ENCODE data around the gene S100A13.
A peak's percentile ranks its signal among the peaks of the same experiment; 100 is the strongest.

Gene S100A13

GRCh38 chr1:153573351-153573750 lies 54.0 kb downstream of the S100A13 start (continued):
- TF ChIP-seq, protein P1, sequence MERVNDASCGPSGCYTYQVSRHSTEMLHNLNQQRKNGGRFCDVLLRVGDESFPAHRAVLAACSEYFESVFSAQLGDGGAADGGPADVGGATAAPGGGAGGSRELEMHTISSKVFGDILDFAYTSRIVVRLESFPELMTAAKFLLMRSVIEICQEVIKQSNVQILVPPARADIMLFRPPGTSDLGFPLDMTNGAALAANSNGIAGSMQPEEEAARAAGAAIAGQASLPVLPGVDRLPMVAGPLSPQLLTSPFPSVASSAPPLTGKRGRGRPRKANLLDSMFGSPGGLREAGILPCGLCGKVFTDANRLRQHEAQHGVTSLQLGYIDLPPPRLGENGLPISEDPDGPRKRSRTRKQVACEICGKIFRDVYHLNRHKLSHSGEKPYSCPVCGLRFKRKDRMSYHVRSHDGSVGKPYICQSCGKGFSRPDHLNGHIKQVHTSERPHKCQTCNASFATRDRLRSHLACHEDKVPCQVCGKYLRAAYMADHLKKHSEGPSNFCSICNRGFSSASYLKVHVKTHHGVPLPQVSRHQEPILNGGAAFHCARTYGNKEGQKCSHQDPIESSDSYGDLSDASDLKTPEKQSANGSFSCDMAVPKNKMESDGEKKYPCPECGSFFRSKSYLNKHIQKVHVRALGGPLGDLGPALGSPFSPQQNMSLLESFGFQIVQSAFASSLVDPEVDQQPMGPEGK (CRISPR knock-in tag; IDR thresholded peaks at IDR 0.05; ENCODE audit: borderline replicate concordance) = no peak

GRCh38 chr1:153572569-153573015 lies 54.7 kb downstream of the S100A13 start:
- TF ChIP-seq, protein P2, sequence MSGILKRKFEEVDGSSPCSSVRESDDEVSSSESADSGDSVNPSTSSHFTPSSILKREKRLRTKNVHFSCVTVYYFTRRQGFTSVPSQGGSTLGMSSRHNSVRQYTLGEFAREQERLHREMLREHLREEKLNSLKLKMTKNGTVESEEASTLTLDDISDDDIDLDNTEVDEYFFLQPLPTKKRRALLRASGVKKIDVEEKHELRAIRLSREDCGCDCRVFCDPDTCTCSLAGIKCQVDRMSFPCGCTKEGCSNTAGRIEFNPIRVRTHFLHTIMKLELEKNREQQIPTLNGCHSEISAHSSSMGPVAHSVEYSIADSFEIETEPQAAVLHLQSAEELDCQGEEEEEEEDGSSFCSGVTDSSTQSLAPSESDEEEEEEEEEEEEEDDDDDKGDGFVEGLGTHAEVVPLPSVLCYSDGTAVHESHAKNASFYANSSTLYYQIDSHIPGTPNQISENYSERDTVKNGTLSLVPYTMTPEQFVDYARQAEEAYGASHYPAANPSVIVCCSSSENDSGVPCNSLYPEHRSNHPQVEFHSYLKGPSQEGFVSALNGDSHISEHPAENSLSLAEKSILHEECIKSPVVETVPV (CRISPR knock-in tag; IDR thresholded peaks at IDR 0.05) = no peak
- TF ChIP-seq GLIS3 (CRISPR knock-in tag; IDR thresholded peaks at IDR 0.05) (no peak), PPARA (CRISPR knock-in tag; IDR thresholded peaks at IDR 0.05; ENCODE audit: borderline replicate concordance) (no peak), ZNF8 (CRISPR knock-in tag; IDR thresholded peaks at IDR 0.05) (no peak), ZNF565 (CRISPR knock-in tag; conservative IDR thresholded peaks at IDR 0.05; ENCODE audit: low read depth) (no peak), ZFP30 (CRISPR knock-in tag; IDR thresholded peaks at IDR 0.05) (no peak), SNAI2 (CRISPR knock-in tag; IDR thresholded peaks at IDR 0.05) (no peak), ZC3H10 (CRISPR knock-in tag; IDR thresholded peaks at IDR 0.05) (no peak), ISL1 (CRISPR knock-in tag; IDR thresholded peaks at IDR 0.05) (no peak), OSR1 (CRISPR knock-in tag; IDR thresholded peaks at IDR 0.05) (no peak), TOX (CRISPR knock-in tag; IDR thresholded peaks at IDR 0.05; ENCODE audit: borderline replicate concordance) (no peak)
- TF ChIP-seq, protein P3, sequence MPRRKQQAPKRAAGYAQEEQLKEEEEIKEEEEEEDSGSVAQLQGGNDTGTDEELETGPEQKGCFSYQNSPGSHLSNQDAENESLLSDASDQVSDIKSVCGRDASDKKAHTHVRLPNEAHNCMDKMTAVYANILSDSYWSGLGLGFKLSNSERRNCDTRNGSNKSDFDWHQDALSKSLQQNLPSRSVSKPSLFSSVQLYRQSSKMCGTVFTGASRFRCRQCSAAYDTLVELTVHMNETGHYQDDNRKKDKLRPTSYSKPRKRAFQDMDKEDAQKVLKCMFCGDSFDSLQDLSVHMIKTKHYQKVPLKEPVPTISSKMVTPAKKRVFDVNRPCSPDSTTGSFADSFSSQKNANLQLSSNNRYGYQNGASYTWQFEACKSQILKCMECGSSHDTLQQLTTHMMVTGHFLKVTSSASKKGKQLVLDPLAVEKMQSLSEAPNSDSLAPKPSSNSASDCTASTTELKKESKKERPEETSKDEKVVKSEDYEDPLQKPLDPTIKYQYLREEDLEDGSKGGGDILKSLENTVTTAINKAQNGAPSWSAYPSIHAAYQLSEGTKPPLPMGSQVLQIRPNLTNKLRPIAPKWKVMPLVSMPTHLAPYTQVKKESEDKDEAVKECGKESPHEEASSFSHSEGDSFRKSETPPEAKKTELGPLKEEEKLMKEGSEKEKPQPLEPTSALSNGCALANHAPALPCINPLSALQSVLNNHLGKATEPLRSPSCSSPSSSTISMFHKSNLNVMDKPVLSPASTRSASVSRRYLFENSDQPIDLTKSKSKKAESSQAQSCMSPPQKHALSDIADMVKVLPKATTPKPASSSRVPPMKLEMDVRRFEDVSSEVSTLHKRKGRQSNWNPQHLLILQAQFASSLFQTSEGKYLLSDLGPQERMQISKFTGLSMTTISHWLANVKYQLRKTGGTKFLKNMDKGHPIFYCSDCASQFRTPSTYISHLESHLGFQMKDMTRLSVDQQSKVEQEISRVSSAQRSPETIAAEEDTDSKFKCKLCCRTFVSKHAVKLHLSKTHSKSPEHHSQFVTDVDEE (CRISPR knock-in tag; IDR thresholded peaks at IDR 0.05) = no peak
- ATAC-seq = peak; percentile 96

GRCh38 chr1:153571706-153572105 lies 55.6 kb downstream of the S100A13 start:
- TF ChIP-seq POU6F1 (CRISPR knock-in tag; IDR thresholded peaks at IDR 0.05; ENCODE audit: borderline replicate concordance, low read depth) (no peak), ISL1 (CRISPR knock-in tag; IDR thresholded peaks at IDR 0.05) (no peak), ZC3H10 (CRISPR knock-in tag; IDR thresholded peaks at IDR 0.05) (no peak), TCF4 (CRISPR knock-in tag; IDR thresholded peaks at IDR 0.05; ENCODE audit: borderline replicate concordance) (no peak), ZFP3 (CRISPR knock-in tag; IDR thresholded peaks at IDR 0.05) (no peak), TOX (CRISPR knock-in tag; IDR thresholded peaks at IDR 0.05; ENCODE audit: borderline replicate concordance) (no peak), OSR1 (CRISPR knock-in tag; IDR thresholded peaks at IDR 0.05) (no peak), ZFP30 (CRISPR knock-in tag; IDR thresholded peaks at IDR 0.05) (no peak), CSDC2 (CRISPR knock-in tag; IDR thresholded peaks at IDR 0.05) (no peak), ZNF8 (CRISPR knock-in tag; IDR thresholded peaks at IDR 0.05) (no peak), ZNF565 (CRISPR knock-in tag; conservative IDR thresholded peaks at IDR 0.05; ENCODE audit: low read depth) (no peak), ESRRG (CRISPR knock-in tag; IDR thresholded peaks at IDR 0.05) (no peak), ZNF70 (CRISPR knock-in tag; IDR thresholded peaks at IDR 0.05) (no peak), ARNTL (CRISPR knock-in tag; IDR thresholded peaks at IDR 0.05; ENCODE audit: borderline replicate concordance, low read depth) (no peak), CREB5 (CRISPR knock-in tag; IDR thresholded peaks at IDR 0.05; ENCODE audit: low read depth) (no peak)
- TF ChIP-seq, protein P1 (CRISPR knock-in tag; IDR thresholded peaks at IDR 0.05; ENCODE audit: borderline replicate concordance) = no peak
- TF ChIP-seq, protein P2 (CRISPR knock-in tag; IDR thresholded peaks at IDR 0.05) = no peak
- TF ChIP-seq, protein P3 (CRISPR knock-in tag; IDR thresholded peaks at IDR 0.05) = no peak
- ATAC-seq = no peak
